IPS DF 4.7 (cell line): ENCODE data around the gene OR51G2.

Source experiments
- DNase-seq: peaks from one replicate; pipeline ENCODE4 v3.0.0-alpha.2; 2013; ENCODE audit warnings: low spot score; ENCODE audit errors: extremely low read depth

OR51G2 gene

GRCh38 chr11:4865855-4866254 is 53.3 kb downstream of the OR51G2 start:
- no peak for DNase-seq

GRCh38 chr11:4863876-4864275 is 55.3 kb downstream of the OR51G2 start:
- DNase-seq, result no peak
